Measurements from ENCODE around the gene OR5T3.
"Not testable (repeated sequence)": the region's sequence is repeated elsewhere in the genome, so short reads cannot be mapped to it uniquely, and the experiment has no call there.

GRCh38 chr11:56219735-56220134, 32.3 kb upstream of the OR5T3 start:
- TF ChIP-seq CTCF (IDR thresholded peaks at IDR 0.05; ENCODE audit: extremely low read depth in 1 of 2, insufficient read depth in 1 of 2, low read depth in 1 of 2, low read length in 2 of 2); POLR2A (IDR thresholded peaks at IDR 0.05; ENCODE audit: low read depth, low read length); MAX (IDR thresholded peaks at IDR 0.05; ENCODE audit: insufficient read depth, insufficient read length); POLR2AphosphoS5 (IDR thresholded peaks at IDR 0.05; ENCODE audit: insufficient read depth, low read depth, low read length): not testable (repeated sequence)

Data from endothelial cell of umbilical vein (primary cell).